Central memory CD4-positive, alpha-beta T cell (primary cell): ENCODE measurements around the gene FOXP4.

Source experiments
- DNase-seq: peaks from one replicate; pipeline ENCODE4 v3.0.0; 2022

The FOXP4 gene

GRCh38 chr6:41634657-41635056 lies 88.5 kb downstream of the FOXP4 start:
- no peak for DNase-seq

- DNase-seq: no peak
Measured at GRCh38 chr6:41635365-41635764, 89.2 kb downstream of the FOXP4 start.

GRCh38 chr6:41636833-41637193 lies 90.6 kb downstream of the FOXP4 start:
- DNase-seq: no peak

- no peak for DNase-seq
Measured at GRCh38 chr6:41637194-41638001, 91.2 kb downstream of the FOXP4 start.

GRCh38 chr6:41638002-41638934 lies 92.1 kb downstream of the FOXP4 start, which contains the start of gene MDFI:
Gene MDFI (plus strand): TSS chr6:41638468. CDS start chr6:41638750, 282 bp downstream.
- DNase-seq: no peak

- DNase-seq: no peak
Measured at GRCh38 chr6:41638935-41639808, 93.0 kb downstream of the FOXP4 start.

GRCh38 chr6:41639809-41640371 lies 93.7 kb downstream of the FOXP4 start:
- no peak for DNase-seq

GRCh38 chr6:41640426-41640825 lies 94.2 kb downstream of the FOXP4 start:
- DNase-seq: no peak

GRCh38 chr6:41641352-41641925 lies 95.3 kb downstream of the FOXP4 start:
- no peak for DNase-seq

- no peak for DNase-seq
Measured at GRCh38 chr6:41642090-41642959, 96.1 kb downstream of the FOXP4 start.

GRCh38 chr6:41642960-41643898 lies 97.0 kb downstream of the FOXP4 start:
- no peak for DNase-seq

- DNase-seq: no peak
Measured at GRCh38 chr6:41643899-41644269, 97.7 kb downstream of the FOXP4 start.

GRCh38 chr6:41644297-41644879 lies 98.2 kb downstream of the FOXP4 start:
- DNase-seq: no peak

- DNase-seq: no peak
Measured at GRCh38 chr6:41645007-41645618, 98.9 kb downstream of the FOXP4 start.

GRCh38 chr6:41646026-41646795 lies 100.0 kb downstream of the FOXP4 start:
- no peak for DNase-seq

- no peak for DNase-seq
Measured at GRCh38 chr6:41647061-41647511, 100.9 kb downstream of the FOXP4 start.

- DNase-seq: no peak
Measured at GRCh38 chr6:41648070-41648585, 101.9 kb downstream of the FOXP4 start.

GRCh38 chr6:41648921-41649320 lies 102.7 kb downstream of the FOXP4 start:
- DNase-seq: no peak
